NCI-H2171 (cell line): ENCODE data around the gene DENND10.
"Not testable (repeated sequence)": the region's sequence is repeated elsewhere in the genome, so short reads cannot be mapped to it uniquely, and the experiment has no call there.

Experiments
- DNase-seq: peaks from one replicate; lab custom pipeline; 2025; lab: John Stamatoyannopoulos, UW

Gene DENND10

GRCh38 chr10:119100434-119101238, 3.3 kb upstream of the DENND10 start:
- no peak for DNase-seq

GRCh38 chr10:119101366-119102098, 2.4 kb upstream of the DENND10 start:
- DNase-seq, result no peak

DNA sequence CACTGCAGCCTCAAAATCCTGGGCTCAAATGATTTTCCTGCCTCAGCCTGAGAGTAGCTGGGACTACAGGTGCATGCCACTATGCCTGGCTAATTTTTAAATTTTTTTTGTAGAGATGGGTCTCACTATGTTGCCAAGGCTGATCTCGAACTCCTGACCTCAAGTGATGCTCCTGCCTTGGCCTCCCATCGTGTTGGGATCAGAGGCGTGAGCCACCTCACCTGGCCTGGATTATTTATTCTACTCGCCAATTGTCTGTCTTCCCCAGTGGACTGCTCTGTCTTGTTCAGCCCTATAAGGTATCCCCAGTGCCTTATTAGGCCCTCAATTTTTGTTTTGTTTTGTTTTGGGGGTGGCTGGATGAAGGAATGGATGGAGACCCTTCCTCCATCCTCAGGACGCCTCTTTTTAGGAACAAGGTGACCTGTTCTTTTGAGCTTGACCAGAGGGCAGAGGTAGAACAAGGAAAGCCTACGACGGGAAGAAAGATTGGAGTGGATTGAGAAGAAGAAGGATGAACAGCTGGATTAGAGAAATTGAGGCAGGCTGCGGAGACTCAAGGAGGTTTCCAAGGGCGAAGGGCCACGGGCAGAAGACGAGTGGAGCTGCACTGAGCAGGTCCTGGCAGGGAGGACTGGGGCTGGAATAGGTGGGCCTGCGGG, 541 bp upstream of the DENND10 start:
- no peak for DNase-seq

GRCh38 chr10:119104654-119105015, 722 bp downstream of the DENND10 start:
- DNase-seq, result no peak

- no peak for DNase-seq
Measured at GRCh38 chr10:119105155-119105554, 1.2 kb downstream of the DENND10 start.

GRCh38 chr10:119105899-119106298, 2.0 kb downstream of the DENND10 start:
- not testable (repeated sequence) for DNase-seq

DNA sequence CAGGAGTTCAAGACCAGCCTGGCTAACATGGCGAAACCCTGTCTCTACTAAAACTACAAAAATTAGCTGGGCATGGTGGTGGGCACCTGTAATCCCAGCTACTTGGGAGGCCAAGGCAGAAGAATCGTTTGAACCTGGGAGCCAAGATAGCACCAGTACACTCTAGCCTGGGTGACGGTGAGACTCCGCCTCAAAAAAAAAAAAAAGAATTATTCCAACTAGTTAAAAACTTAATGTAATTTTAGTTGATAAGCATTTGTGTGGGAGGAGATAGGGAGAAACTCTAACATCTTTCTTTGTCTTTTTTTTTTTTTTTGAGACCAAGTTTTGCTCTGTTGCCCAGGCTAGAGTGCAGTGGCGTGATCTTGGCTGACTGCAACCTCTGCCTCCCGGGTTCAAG, 3.2 kb downstream of the DENND10 start:
- not testable (repeated sequence) for DNase-seq

- not testable (repeated sequence) for DNase-seq
Measured at GRCh38 chr10:119107771-119108170, 3.9 kb downstream of the DENND10 start.

DNA sequence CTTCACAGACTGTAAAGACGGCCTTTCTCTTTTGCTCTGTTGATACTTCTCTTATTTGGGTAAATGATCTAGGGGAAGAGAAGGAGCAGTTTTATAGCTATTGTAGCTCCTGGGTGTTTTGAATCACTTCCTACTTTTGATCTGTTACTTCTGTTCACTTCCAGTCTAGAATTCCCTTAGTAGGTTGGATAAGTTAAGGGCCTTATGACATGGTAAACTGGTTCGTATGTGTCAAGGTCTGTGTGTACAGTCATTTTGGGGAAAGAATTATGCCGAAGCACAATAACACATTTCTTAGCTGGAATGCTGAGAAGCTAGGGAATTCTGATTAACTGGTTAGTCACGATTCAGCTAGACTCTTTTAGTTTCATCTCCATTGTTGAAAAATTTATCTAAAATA, 8.1 kb downstream of the DENND10 start:
- no peak for DNase-seq

- no peak for DNase-seq
Measured at GRCh38 chr10:119113751-119114732, 10.1 kb downstream of the DENND10 start.

DNA sequence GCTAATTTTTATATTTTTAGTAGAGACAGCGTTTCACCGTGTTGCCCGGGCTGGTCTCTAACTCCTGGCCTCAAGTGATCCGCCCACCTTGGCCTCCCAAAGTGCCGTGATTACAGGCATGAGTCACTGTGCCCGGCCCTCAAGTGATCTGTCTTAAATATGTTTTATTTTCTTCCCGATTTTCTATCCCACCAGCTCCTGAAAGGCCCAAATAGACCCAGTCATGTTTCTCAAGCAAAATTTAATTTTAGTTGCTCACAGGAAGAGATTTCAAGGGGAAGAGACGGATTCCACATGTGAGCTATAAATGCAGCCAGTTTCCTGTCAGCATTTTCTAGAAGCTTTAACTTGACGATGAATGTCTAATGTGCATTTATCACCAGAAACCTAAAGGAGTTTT, 12.0 kb downstream of the DENND10 start:
- DNase-seq, result no peak

- no peak for DNase-seq
Measured at GRCh38 chr10:119116326-119116951, 12.5 kb downstream of the DENND10 start.

DNA sequence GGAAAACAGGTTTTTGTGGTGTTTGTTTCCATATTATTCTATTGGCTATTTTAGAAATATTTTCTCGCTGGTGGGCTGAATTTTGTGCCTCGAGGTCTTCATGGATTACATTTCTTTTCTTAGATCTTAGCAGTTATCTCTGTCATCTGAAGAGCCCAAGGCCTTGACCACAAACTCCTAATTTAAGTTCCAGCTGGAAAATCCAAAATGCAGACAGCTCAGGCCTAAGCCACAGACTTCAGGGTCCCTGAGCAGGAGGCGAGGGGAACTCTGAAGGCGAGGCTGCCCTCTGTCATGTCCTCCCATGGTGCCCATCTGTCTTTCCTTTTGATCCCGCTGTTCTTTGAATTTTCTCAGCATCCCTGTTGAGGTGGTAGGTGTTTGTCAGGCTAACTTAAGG, 14.3 kb downstream of the DENND10 start:
- no peak for DNase-seq

- DNase-seq, result no peak
Measured at GRCh38 chr10:119119400-119119799, 15.5 kb downstream of the DENND10 start.

DNA sequence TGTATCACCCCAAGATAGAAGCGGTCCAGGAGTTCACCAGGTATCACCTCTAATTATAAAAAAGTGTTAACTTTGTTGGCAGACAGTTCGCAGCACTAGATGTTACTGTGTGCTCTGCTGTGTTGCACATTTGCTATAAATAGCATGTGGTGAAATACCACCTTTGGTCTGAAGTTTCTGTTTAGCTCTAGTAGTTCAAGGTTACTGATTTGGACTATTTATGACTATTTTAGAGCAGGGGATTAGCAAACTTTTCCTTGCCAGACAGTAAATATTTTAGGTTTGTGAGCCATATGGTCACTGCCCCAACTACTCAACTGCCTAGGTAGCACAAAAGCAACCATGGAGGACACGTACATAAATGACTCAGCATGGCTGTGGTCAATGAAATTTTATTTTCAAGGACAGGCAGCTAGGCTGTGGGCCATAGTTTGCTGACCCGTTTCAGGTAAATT, 16.5 kb downstream of the DENND10 start:
- DNase-seq, result no peak

- DNase-seq, result no peak
Measured at GRCh38 chr10:119120875-119121274, 17.0 kb downstream of the DENND10 start.

- no peak for DNase-seq
Measured at GRCh38 chr10:119125942-119126341, 22.0 kb downstream of the DENND10 start.

DNA sequence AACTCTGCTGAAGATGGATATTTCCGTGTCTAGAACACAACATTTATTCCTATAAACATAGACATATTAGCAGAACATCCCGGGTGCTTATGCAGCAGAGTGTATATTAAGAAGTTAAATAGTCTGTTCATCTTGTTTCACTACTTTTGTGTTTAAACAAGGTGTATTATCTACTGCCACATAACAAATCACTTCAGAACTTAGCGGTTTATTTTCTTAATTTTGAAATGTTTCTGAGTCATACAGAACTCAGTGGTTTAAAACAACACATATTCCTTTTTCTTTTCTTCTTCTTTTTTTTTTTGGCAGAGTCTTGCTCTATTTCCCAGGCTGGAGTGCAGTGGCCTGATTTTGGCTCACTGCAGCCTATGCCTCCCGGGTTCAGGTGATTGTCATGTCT, 25.8 kb downstream of the DENND10 start:
- DNase-seq, result no peak

DNA sequence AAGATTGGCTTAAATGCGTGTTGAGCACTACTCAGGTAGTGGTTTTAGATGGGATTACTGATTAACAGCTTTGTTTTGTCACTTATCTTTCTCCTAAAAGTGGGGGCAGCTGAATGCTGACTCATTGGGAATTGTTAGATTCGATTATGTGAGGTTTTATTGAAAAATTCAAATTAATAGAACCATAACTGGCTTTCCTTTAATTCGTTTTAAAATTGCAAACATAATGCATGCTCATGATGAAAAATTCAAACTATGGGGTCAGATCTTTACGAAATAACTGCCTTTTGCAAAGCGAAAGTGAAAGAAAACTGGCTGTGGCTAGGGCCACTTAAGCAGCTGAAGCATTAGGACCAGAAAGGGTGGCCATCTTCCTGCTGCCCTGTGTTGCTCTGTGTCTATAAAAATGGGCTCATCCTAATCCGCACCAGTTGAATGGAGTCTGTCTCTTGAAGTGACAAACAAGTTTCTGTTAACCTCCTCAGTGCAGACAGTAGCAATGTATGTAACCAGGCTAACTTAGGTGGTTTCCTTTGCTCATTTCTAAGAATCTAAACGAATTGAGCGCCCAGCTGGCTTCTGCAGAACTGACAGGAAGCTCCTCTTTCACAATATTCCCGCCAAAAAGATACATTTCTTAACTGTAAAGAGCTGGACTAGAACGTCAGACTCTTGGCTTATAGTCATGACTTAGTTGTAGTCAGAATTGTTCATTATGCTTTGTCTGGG, 27.8 kb downstream of the DENND10 start:
- no peak for DNase-seq

DNA sequence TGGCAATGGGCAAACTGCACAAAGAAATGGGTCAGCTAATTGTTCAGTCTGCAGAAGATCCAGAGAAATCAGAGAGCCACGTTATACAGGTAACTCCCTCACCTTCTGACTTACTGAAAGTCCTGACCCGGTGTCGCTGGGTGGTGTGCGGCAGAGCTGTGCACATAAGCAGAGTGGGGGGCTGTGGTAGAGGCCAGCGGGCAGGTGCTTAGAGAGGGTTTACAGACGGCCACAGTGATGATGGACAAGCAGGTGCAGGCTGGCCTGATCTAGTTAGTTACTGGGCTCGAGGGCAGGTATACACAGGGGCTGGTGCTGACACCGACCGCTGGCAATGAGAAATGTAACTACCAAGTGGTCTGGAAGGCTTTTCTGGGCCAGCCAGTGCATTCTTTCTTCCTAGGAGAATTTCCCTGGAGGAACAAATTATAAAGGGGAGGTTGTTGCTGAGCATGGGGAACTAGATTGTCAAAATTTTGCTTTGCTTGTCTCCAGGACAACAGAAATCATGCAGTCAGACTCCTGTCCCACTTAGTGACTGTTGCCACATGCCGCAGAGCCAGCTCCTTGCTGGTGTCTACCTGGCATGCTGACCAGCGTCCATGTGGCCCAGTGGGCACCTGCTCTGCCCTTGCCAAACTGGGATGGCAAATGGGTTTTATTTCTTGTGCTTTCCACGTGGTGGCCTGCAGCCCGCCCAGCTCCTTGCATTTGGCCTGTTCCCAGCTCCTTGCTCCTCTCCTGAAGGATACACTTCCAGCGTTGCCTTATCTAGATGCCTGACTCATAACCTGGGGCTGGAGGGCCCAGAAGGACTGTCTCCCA, 28.8 kb downstream of the DENND10 start:
- no peak for DNase-seq
